DOHH2 (cell line): ENCODE results near the gene KCNQ1.

Experiments
- EZH2phosphoT487 ChIP-seq: fragments of 200-600 bp; sonication (generic); IDR thresholded peaks from 2 replicates; pipeline ENCODE4 v1.6.1; 2017; ENCODE audit warnings: borderline replicate concordance, mild to moderate bottlenecking, antibody characterized with exemption, low read length, moderate library complexity, mixed read lengths
- TF ChIP-seq, protein P1 (sequence below): fragments of 200-600 bp; sonication (generic); IDR thresholded peaks from one replicate; pipeline ENCODE4 v1.5.1; 2014; ENCODE audit warnings: antibody characterized with exemption, mild to moderate bottlenecking, low read depth, low read length; ENCODE audit not compliant: poor library complexity, severe bottlenecking

DNA sequence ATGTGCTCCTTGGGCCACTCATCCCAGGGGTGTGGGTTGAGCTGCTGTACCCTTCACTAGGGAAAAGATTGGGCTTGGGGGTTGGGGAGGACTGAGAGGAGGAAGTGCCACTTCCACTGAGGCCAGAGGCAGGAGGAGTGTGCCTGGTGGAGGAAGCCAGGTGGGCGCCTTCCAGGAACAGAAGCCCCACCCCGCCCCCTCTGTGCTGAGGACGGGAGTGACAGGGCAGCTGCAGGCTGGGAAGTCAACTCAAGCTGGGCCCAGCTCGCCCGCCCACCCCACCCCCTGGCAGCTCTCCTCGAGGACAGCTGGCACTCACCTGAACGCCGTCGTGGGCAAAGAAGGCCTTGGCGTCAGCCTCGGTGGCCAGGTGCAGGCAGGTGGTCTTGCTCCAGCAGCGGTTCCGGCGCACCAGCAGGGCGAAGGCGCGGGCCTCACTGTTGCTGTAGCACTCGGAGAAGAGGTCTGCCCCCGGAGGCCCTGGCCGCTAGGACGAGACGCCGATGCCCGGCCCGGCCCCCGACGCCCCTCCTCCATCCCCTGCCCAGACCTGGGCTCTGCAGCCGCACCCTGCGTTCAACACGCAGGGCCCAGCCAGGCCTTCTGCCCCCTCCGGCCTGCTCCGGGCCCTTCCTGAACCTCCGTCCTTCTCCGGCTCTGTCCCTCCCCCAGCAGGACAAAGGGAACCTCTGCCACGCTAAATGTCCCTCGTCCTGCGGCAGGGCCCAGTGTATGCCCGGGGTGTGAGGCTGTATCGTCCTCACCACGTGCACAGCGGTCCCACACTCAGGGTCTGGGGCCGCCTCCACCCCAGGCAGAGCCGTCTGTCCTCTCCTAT lies 30.8 kb upstream of the KCNQ1 start:
- TF ChIP-seq, protein P1, sequence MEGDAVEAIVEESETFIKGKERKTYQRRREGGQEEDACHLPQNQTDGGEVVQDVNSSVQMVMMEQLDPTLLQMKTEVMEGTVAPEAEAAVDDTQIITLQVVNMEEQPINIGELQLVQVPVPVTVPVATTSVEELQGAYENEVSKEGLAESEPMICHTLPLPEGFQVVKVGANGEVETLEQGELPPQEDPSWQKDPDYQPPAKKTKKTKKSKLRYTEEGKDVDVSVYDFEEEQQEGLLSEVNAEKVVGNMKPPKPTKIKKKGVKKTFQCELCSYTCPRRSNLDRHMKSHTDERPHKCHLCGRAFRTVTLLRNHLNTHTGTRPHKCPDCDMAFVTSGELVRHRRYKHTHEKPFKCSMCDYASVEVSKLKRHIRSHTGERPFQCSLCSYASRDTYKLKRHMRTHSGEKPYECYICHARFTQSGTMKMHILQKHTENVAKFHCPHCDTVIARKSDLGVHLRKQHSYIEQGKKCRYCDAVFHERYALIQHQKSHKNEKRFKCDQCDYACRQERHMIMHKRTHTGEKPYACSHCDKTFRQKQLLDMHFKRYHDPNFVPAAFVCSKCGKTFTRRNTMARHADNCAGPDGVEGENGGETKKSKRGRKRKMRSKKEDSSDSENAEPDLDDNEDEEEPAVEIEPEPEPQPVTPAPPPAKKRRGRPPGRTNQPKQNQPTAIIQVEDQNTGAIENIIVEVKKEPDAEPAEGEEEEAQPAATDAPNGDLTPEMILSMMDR: no peak
- no peak for TF ChIP-seq EZH2phosphoT487
